ENCODE results near the gene TRAPPC14. TPM values are rescaled to one million over a fixed set of nuclear protein-coding genes. Genes with fewer than 3 reads are reported as not detected.
"Not testable (repeated sequence)": the region's sequence is repeated elsewhere in the genome, so short reads cannot be mapped to it uniquely, and the experiment has no call there.

Gene TRAPPC14
- total and polyA plus RNA-seq, 7 donors = 3.9 to 39.3 (median 11.6) TPM

GRCh38 chr7:100195222-100195621 is 36.7 kb upstream of the TRAPPC14 start:
- Histone ChIP-seq H3K36me3 (no peaks in the 10 kb centered on the region), H3K27me3 (no peaks in the 10 kb centered on the region), H3K4me3 (no peak overlapping the region), H3K9me3 (no peaks in the 10 kb centered on the region), H3K27ac (no peak overlapping the region), H3K4me1 (no peaks in the 10 kb centered on the region)
- intact Hi-C loops (cut with DNase I) = no loop called here
- no peak for DNase-seq
- TF ChIP-seq EP300 (IDR thresholded peaks at IDR 0.05) (no peak), CTCF (IDR thresholded peaks at IDR 0.05) (no peak), POLR2A (IDR thresholded peaks at IDR 0.05) (no peak), POLR2AphosphoS5 (IDR thresholded peaks at IDR 0.05) (no peak)
- WGBS, 2 donors = 79 to 82% methylated on average over 2 of the region's 2 CpGs

- Histone ChIP-seq H3K27me3 (no peaks in the 10 kb centered on the region), H3K36me3 (no peaks in the 10 kb centered on the region), H3K27ac (no peak overlapping the region), H3K9me3 (no peaks in the 10 kb centered on the region), H3K4me3 (no peak overlapping the region), H3K4me1 (no peaks in the 10 kb centered on the region)
- WGBS, 2 donors = 65 to 96% methylated on average over 3 of the region's 3 CpGs
- intact Hi-C loops (cut with DNase I) = no loop called here
- no peak for TF ChIP-seq CTCF (IDR thresholded peaks at IDR 0.05)
- TF ChIP-seq POLR2AphosphoS5 (IDR thresholded peaks at IDR 0.05) = no peak
- no peak for TF ChIP-seq EP300 (IDR thresholded peaks at IDR 0.05)
- no peak for TF ChIP-seq POLR2A (IDR thresholded peaks at IDR 0.05)
- no peak for DNase-seq
Observed at GRCh38 chr7:100192969-100193368, 34.4 kb upstream of the TRAPPC14 start.

- H3K4me3 ChIP-seq; H3K27ac ChIP-seq; DNase-seq; intact Hi-C loops (cut with DNase I); H3K27me3 ChIP-seq; H3K36me3 ChIP-seq; H3K4me1 ChIP-seq; H3K9me3 ChIP-seq: not testable (repeated sequence)
- 81 to 92% methylated on average over 6 of the region's 6 CpGs for WGBS, 2 donors
Observed at GRCh38 chr7:100192281-100192862, 33.8 kb upstream of the TRAPPC14 start.

GRCh38 chr7:100191775-100192174 is 33.3 kb upstream of the TRAPPC14 start:
- no peak for DNase-seq
- intact Hi-C loops (cut with DNase I) = no loop called here
- H3K9me3 ChIP-seq = no peaks in the 10 kb centered on the region
- no peak for TF ChIP-seq POLR2A (IDR thresholded peaks at IDR 0.05)
- no peak for TF ChIP-seq POLR2AphosphoS5 (IDR thresholded peaks at IDR 0.05)
- TF ChIP-seq EP300 (IDR thresholded peaks at IDR 0.05) = no peak
- TF ChIP-seq CTCF (IDR thresholded peaks at IDR 0.05) = no peak
- no peaks in the 10 kb centered on the region for H3K27me3 ChIP-seq
- no peak overlapping the region for H3K4me3 ChIP-seq
- H3K36me3 ChIP-seq = no peaks in the 10 kb centered on the region
- no peaks in the 10 kb centered on the region for H3K4me1 ChIP-seq
- 12 to 19% methylated on average over 2 of the region's 2 CpGs for WGBS, 2 donors
- H3K27ac ChIP-seq = no peak overlapping the region

GRCh38 chr7:100190048-100190711 is 31.7 kb upstream of the TRAPPC14 start:
- TF ChIP-seq CTCF (IDR thresholded peaks at IDR 0.05) (no peak), EP300 (IDR thresholded peaks at IDR 0.05) (no peak), POLR2AphosphoS5 (IDR thresholded peaks at IDR 0.05) (no peak), POLR2A (IDR thresholded peaks at IDR 0.05) (no peak)
- no peaks in the 10 kb centered on the region for H3K9me3 ChIP-seq
- no peak for DNase-seq
- no peak overlapping the region for H3K4me3 ChIP-seq
- no peak overlapping the region for H3K27ac ChIP-seq
- intact Hi-C loops (cut with DNase I) = no loop called here
- H3K36me3 ChIP-seq = no peaks in the 10 kb centered on the region
- 54 to 59% methylated on average over 4 of the region's 4 CpGs for WGBS, 2 donors
- H3K4me1 ChIP-seq = no peaks in the 10 kb centered on the region
- H3K27me3 ChIP-seq = no peaks in the 10 kb centered on the region

Data from sigmoid colon (tissue), 7 donors.